Kidney epithelial cell (primary cell): ENCODE measurements around the gene ZNF524. TPM values are rescaled to one million over a fixed set of nuclear protein-coding genes. Genes with fewer than 3 reads are reported as not detected.

Experiments
- DNase-seq: peaks from one replicate; pipeline ENCODE4 v3.0.0-alpha.2; 2010; ENCODE audit warnings: low read depth
- H3K27me3 ChIP-seq: 2 replicates; pipeline ENCODE4 v1.6.0; 2011; ENCODE audit warnings: low read length; ENCODE audit not compliant: control insufficient read depth, insufficient read depth
- H3K36me3 ChIP-seq: 2 replicates; pipeline ENCODE4 v1.5.1; 2011; ENCODE audit warnings: low read length; ENCODE audit not compliant: control insufficient read depth, insufficient read depth
- H3K4me3 ChIP-seq: 2 replicates; pipeline ENCODE4 v1.5.1; 2011; ENCODE audit warnings: low read depth, mild to moderate bottlenecking, control low read depth, low read length
- total RNA-seq: library from RNA; depleted of rRNA; stranded (reverse); fragments of >200 nt; gene quantifications from 2 replicates; pipeline ENCODE4 v1.2.3, GENCODE V29; 2015
- TF ChIP-seq, protein P1 (sequence below): IDR thresholded peaks from 2 replicates; pipeline ENCODE4 v1.5.1; 2011; ENCODE audit warnings: mild to moderate bottlenecking, moderate library complexity, low read length, control low read depth, inconsistent platforms; ENCODE audit not compliant: insufficient read depth, poor library complexity, severe bottlenecking

Gene ZNF524
- total RNA-seq, 1 donor from 2014 or later = 32.7 TPM

DNA sequence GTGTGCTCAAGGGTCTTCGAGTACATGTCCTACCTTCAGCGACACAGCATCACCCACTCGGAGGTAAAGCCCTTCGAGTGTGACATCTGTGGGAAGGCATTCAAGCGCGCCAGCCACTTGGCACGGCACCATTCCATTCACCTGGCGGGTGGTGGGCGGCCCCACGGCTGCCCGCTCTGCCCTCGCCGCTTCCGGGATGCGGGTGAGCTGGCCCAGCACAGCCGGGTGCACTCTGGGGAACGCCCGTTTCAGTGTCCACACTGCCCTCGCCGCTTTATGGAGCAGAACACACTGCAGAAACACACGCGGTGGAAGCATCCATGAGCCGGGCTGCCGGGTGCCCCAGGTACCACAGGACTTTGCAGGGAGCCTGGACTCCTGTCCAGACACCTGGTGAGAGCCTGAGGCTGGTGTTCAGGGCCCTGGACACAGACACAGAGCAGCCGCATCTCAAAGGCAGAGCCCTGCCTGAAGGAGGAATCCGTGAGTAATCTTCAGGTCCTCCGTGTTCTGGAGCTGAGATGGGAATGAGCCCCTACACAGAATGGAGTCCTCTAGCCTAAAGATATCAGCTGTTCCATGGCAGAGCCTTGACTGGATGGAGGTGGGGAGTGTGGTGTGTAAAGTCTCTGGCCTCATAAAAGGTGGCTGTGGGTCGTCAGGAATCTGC, 44.9 kb downstream of the ZNF524 start:
- no peak for DNase-seq
- Histone ChIP-seq H3K4me3 (no peak overlapping the region), H3K27me3 (no peaks in the 10 kb centered on the region), H3K36me3 (peaks cover 4% of the 10 kb centered on the region)
- TF ChIP-seq, protein P1, sequence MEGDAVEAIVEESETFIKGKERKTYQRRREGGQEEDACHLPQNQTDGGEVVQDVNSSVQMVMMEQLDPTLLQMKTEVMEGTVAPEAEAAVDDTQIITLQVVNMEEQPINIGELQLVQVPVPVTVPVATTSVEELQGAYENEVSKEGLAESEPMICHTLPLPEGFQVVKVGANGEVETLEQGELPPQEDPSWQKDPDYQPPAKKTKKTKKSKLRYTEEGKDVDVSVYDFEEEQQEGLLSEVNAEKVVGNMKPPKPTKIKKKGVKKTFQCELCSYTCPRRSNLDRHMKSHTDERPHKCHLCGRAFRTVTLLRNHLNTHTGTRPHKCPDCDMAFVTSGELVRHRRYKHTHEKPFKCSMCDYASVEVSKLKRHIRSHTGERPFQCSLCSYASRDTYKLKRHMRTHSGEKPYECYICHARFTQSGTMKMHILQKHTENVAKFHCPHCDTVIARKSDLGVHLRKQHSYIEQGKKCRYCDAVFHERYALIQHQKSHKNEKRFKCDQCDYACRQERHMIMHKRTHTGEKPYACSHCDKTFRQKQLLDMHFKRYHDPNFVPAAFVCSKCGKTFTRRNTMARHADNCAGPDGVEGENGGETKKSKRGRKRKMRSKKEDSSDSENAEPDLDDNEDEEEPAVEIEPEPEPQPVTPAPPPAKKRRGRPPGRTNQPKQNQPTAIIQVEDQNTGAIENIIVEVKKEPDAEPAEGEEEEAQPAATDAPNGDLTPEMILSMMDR = no peak

DNA sequence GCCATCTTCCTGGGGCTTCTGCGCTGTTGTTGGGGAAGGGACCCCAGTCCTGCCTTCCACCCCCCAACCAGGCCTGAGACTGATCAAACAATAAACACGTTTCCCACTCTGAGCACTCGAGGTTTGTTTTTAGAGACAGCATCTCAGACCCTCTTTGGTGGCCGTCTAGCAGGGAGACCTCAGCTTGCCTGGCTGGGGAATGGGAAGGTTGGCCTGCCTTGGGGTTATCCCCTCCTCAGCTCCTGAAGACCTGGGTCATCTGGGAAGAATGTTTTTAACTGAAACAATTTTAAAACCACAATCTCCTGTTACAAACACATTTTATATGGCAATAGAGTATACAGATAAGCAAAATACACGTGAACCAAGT, 45.4 kb downstream of the ZNF524 start:
- Histone ChIP-seq H3K27me3 (no peaks in the 10 kb centered on the region), H3K4me3 (no peak overlapping the region), H3K36me3 (peaks cover 4% of the 10 kb centered on the region)
- TF ChIP-seq, protein P1 = no peak
- no peak for DNase-seq

DNA sequence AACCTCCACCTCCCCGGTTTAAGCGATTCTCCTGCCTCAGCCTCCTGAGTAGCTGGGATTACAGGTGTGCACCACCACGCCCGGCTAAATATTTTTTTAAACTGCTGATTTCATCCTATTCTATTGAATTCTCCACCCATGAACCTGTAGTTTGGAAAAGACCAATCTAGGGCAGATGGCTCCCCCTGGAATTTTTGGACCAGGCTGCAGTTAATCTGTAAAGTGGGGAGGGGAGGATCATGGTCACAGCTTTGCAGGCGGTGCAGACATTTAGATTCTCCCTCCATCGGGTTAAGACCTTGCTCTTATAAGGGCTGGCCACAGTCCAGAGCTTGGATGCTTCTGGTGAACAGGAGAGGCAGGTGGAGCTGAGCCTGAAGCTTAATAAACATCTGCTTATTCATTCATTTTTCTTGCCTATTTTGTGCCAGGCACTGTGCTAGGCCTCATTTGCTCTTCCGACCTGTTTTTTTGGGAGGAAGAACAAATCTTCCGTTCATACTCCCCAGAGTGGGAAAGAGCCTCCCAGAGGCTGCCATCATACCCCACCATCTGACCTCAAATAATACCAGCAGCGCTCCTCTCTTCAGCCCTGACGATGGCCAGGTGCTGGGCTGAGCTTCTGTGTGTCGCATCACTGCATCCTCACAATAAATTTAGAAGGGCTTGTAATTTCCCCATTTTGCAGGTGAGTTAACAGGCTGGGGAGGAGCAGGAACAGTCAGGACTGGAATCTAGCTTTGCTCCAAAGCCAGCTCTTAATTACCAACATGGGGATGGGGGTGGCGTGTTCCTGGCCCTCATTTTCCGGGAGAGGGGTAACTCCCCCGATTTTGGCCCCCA, 47.0 kb downstream of the ZNF524 start:
- Histone ChIP-seq H3K4me3 (peak overlapping the region; percentile 79), H3K27me3 (no peaks in the 10 kb centered on the region), H3K36me3 (peaks cover 4% of the 10 kb centered on the region)
- DNase-seq = no peak
- TF ChIP-seq, protein P1 = no peak

DNA sequence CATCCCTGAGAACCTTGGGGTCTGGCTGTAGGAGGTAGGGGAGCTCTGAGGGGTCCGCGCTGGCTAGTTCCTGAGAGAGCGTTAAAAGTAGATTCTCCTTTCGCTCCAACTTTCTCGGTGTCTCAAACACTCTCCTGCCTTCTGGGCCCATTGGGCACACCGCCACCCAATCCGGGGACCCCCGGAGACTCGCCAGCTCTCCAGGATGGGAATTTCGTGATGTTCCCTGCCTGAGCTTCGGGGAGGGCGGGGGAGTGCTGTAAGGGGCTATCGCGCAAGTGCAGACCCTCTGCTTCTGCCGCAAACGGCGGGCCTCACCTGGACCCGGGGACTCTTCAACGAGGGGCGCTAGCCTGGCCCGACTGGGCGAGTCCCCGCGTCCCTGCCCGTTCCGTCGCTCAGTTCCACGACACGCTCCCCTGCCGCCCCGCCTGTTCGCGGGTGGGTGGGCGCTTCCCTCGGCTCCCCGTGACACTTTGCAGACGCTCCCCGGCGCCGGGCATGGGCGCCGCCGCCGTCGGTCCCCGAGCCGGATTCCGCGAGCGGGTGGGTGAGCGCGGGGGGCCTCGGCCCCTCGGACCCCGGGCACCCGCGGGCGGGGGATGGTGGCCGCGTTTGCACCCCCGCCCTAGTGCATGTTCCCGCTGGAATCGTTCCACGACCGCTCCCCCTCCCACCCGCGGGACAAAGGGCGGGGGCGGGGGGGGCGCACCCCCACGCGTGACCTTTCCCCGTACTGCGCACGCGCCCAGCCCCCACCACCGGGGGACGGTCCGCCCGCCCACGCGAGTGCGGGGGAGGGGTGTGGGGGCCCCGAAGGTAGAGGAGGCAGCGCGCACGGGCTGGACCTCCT, 47.9 kb downstream of the ZNF524 start, which contains the start of gene CCDC106:
TSS of gene CCDC106 (plus strand) at position 481 of the 853 bp plus-strand sequence. CDS start 835 bp downstream, outside the sequence.
- DNase-seq = no peak
- peaks cover 4% of the 10 kb centered on the region for H3K36me3 ChIP-seq
- TF ChIP-seq, protein P1 = no peak
- peak within 1 kb of the TSS; percentile 79 for H3K4me3 ChIP-seq
- no peaks in the 10 kb centered on the region for H3K27me3 ChIP-seq

DNA sequence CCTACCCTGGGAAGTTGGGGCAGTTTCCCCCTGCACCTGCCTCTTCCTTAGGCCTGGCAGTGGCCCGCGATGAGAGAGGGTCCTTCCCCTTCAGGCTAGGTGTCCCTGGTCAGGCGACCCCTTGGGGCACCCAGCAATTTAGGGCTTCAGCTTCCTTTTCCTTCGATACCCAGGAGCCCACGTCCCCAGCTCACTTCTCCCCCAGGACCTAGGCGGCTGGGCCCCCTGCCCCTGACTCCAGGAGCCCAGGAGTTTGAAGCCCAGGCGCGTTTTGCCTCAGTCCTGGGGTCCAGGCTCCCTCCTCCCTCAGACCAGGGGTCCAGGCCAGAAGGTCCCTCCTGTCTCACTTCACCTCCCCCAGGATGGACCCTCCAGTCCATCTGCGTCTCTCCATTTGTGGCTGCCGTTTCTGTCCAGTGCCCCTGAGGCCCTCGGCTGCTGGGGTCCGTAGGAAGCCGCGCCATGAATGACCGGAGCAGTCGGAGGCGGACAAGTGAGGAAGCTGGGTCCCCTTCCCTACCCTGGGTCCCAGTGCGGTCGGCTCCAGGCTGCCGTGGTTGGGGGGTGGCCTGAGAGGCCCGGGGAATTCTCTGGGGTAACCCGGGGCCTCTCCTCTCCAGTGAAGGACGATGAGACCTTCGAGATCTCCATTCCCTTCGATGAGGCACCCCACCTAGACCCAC, 48.6 kb downstream of the ZNF524 start:
- Histone ChIP-seq H3K4me3 (peak overlapping the region; percentile 79), H3K36me3 (peaks cover 4% of the 10 kb centered on the region), H3K27me3 (no peaks in the 10 kb centered on the region)
- TF ChIP-seq, protein P1 = no peak
- DNase-seq = no peak
